ES-I3 (cell line): ENCODE measurements around the gene KDM6B.
"Not testable (repeated sequence)": the region's sequence is repeated elsewhere in the genome, so short reads cannot be mapped to it uniquely, and the experiment has no call there.

ENCODE experiments used
- H3K36me3 ChIP-seq: 2 replicates; pipeline ENCODE4 v1.6.1; 2013; ENCODE audit warnings: mild to moderate bottlenecking, low read length, control low read depth, moderate library complexity; ENCODE audit not compliant: insufficient read depth
- H3K4me1 ChIP-seq: 2 replicates; pipeline ENCODE4 v1.6.1; 2013; ENCODE audit warnings: mild to moderate bottlenecking, control low read depth, low read length; ENCODE audit not compliant: insufficient read depth
- H3K9ac ChIP-seq: 2 replicates; pipeline ENCODE4 v1.6.1; 2013; ENCODE audit warnings: low read depth, mild to moderate bottlenecking, low read length, moderate library complexity
- H3K9me3 ChIP-seq: 2 replicates; pipeline ENCODE4 v1.6.1; 2013; ENCODE audit warnings: mild to moderate bottlenecking, low read length, moderate library complexity; ENCODE audit not compliant: control insufficient read depth, insufficient read depth

Gene KDM6B

GRCh38 chr17:7833795-7834541 lies at the start of gene KDM6B:
TSS of gene KDM6B (plus strand) at chr17:7834217. CDS start at chr17:7845555, 11,338 bp downstream.
- peaks cover 9% of the 10 kb centered on the region for H3K4me1 ChIP-seq
- no peaks in the 10 kb centered on the region for H3K9me3 ChIP-seq
- H3K9ac ChIP-seq = peak within 1 kb of the TSS; percentile 76; the same call in 1 of the 2 replicates
- no peaks in the 10 kb centered on the region for H3K36me3 ChIP-seq

DNA sequence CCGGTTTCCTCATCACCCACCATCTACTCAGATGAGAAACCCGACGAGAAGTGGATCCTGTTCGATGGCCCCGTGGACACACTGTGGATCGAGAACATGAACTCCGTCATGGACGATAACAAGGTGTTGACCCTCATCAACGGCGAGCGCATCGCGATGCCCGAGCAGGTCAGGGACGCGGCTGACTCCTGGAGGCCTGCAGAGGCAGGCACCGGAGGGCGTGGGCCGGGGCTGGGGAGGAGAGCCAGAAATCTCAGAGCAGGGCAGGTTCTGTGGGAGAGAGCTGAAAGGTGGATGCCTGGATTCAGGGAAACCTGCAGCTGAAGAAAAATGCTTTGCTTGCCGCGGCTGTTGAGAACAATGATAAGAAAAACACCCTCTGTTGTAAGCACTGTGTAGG lies 47.2 kb upstream of the KDM6B start:
- no peaks in the 10 kb centered on the region for H3K9me3 ChIP-seq
- H3K4me1 ChIP-seq = no peaks in the 10 kb centered on the region
- H3K9ac ChIP-seq = no peak overlapping the region
- no peaks in the 10 kb centered on the region for H3K36me3 ChIP-seq

DNA sequence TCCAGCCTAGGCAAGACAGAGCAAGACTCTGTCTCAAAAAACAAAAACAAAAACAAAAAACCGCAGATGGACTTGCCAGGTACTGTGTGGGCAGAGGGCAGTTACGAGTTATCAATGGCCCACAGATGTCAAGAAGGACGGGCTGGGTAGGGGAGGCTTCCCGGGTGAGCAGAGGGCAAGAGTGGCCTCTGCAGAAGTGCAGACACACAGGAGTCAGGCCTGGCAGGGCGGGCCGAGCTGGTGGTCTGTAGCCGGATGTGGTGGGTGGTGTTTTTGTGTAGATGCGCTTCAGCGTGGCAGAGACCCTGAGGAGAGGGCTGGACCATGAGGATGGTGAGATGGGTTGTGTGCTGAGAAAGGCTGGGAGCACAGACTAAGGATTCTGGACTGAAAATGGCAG lies 44.9 kb upstream of the KDM6B start:
- Histone ChIP-seq H3K9me3 (no peaks in the 10 kb centered on the region), H3K4me1 (no peaks in the 10 kb centered on the region), H3K9ac (no peak overlapping the region), H3K36me3 (no peaks in the 10 kb centered on the region)

DNA sequence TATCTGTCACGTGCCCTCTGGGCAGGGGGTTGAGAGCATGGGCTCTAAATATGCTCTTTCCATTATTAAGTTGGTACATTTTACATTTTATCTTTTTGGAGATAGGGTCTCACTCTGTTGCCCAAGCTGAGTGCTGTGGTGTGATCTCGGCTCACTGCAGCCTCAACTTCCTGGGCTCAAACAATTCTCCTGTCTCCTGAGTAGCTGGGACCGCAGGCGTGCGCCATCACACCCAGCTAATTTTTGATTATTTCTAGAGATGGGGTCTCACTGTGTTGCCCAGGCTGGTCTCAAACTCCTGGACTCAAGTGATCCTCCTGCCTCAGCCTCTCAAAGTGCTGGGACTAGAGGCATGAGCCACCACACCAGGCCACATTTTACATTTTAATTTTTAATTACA lies 43.9 kb upstream of the KDM6B start:
- Histone ChIP-seq H3K36me3 (no peaks in the 10 kb centered on the region), H3K9me3 (no peaks in the 10 kb centered on the region), H3K4me1 (no peaks in the 10 kb centered on the region), H3K9ac (no peak overlapping the region)

DNA sequence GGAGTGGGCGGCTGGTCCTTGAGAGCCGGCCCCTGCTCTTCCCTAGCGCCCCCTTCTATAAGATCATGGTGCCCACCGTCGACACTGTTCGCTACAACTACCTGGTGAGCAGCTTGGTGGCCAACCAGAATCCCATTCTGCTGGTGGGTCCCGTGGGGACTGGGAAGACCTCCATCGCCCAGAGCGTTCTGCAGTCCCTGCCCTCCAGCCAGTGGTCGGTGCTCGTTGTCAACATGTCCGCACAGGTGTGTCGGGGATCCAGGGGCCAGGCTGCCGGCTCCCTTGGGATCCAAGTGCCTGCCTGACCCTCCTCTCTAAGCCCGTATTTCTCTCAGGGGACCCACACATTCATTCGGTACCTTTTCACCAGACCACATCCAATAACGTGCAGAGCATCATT lies 41.4 kb upstream of the KDM6B start:
- no peaks in the 10 kb centered on the region for H3K9me3 ChIP-seq
- H3K4me1 ChIP-seq = no peaks in the 10 kb centered on the region
- H3K9ac ChIP-seq = no peak overlapping the region
- H3K36me3 ChIP-seq = no peaks in the 10 kb centered on the region

- H3K36me3 ChIP-seq = no peaks in the 10 kb centered on the region
- no peaks in the 10 kb centered on the region for H3K9me3 ChIP-seq
- H3K4me1 ChIP-seq = no peaks in the 10 kb centered on the region
- no peak overlapping the region for H3K9ac ChIP-seq
Measured at GRCh38 chr17:7794075-7794663, 39.8 kb upstream of the KDM6B start.

GRCh38 chr17:7797976-7798375 lies 36.0 kb upstream of the KDM6B start:
- Histone ChIP-seq H3K4me1 (no peaks in the 10 kb centered on the region), H3K9ac (no peak overlapping the region), H3K9me3 (no peaks in the 10 kb centered on the region), H3K36me3 (no peaks in the 10 kb centered on the region)

- no peaks in the 10 kb centered on the region; the same call in 1 of the 2 replicates for H3K4me1 ChIP-seq
- H3K36me3 ChIP-seq = no peaks in the 10 kb centered on the region
- no peaks in the 10 kb centered on the region for H3K9me3 ChIP-seq
- no peak overlapping the region for H3K9ac ChIP-seq
Measured at GRCh38 chr17:7798839-7799238, 35.2 kb upstream of the KDM6B start.

GRCh38 chr17:7803981-7804380 lies 30.0 kb upstream of the KDM6B start:
- H3K9me3 ChIP-seq = no peaks in the 10 kb centered on the region
- H3K9ac ChIP-seq = no peak overlapping the region; the same call in 1 of the 2 replicates
- no peaks in the 10 kb centered on the region; the same call in 1 of the 2 replicates for H3K4me1 ChIP-seq
- H3K36me3 ChIP-seq = no peaks in the 10 kb centered on the region

GRCh38 chr17:7806587-7806986 lies 27.4 kb upstream of the KDM6B start:
- Histone ChIP-seq H3K36me3 (no peaks in the 10 kb centered on the region), H3K9ac (no peak overlapping the region), H3K4me1 (no peaks in the 10 kb centered on the region; the same call in 1 of the 2 replicates), H3K9me3 (no peaks in the 10 kb centered on the region)

DNA sequence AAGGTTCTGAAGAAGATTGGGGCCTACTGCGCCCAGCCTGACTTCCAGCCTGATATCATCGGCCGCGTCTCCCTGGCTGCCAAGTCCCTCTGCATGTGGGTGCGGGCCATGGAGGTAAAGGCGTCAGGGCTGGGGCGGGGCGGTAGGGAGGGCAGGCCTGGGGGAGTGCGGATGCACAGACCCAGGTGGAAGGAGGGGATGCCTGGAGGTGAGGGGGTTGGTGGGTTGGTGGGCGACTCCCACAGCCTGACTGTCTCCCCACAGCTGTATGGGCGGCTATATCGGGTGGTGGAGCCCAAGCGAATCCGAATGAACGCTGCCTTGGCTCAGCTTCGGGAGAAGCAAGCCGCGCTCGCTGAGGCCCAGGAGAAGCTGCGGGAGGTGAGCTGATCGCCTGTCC lies 26.8 kb upstream of the KDM6B start:
- Histone ChIP-seq H3K9me3 (no peaks in the 10 kb centered on the region), H3K4me1 (no peaks in the 10 kb centered on the region; the same call in 1 of the 2 replicates), H3K9ac (no peak overlapping the region)

DNA sequence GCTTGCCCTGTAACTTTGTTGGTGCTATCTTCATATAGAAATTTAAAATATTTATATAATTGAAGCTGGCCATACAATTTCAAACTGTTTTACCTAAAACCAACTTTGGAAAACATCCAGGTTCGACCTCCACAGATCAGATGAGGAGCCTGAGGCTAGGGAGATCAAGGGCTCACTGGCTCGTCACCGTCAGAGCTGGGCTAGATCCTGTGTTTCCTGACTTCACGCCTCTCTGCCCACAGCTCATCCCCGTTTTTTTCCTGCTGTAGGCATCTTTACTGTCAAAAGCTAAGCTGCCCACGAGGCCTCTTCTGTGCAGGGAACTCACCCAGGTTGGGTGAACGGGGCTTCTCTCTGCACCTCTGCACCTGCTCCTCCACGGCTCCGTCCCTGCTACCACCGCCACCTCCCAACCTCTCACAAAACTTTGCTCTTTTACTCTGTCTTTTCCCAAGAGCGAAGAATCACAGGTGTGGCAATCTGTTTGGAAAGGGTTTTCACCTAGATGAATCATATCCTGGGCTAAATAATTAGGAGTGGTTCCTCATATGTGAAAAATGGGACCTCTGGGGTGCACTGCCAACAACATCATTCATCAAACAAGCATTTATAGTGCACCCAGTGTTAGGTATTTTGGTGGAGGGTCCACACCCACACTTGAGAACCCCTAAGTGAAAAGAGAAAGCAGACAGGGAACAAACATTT lies 24.8 kb upstream of the KDM6B start:
- Histone ChIP-seq H3K9me3 (no peaks in the 10 kb centered on the region), H3K9ac (no peak overlapping the region), H3K36me3 (no peaks in the 10 kb centered on the region), H3K4me1 (no peaks in the 10 kb centered on the region)

More for the DNA sequence above, 26.8 kb upstream of the KDM6B start:
- no peaks in the 10 kb centered on the region for H3K36me3 ChIP-seq

DNA sequence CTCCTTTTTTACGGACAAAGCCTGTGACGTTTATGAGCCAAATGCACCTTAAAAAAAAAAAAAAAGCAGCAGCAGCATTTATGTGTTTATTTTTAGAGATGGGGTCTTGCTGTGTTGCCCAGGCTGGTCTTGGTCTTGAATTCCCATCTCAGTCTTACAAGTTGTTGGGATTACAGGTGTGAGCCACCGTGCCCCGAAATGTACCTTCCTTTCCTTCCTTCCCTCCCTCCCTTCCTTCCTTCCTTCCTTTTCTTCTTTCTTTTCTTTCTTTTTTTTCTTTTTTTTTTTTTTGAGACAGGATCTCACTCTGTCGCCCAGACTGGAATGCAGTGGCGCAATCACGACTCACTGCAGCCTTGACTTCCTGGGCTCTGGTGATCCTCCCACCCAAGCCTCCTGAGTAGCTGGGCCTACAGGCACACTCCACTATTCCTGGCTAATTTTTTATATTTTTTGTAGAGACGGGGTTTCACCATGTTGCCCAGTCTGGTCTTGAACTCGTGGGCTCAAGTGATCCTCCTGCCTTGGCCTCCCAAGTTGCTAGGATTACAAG lies 24.1 kb upstream of the KDM6B start:
- H3K4me1 ChIP-seq, H3K9me3 ChIP-seq, H3K36me3 ChIP-seq, H3K9ac ChIP-seq: not testable (repeated sequence)

DNA sequence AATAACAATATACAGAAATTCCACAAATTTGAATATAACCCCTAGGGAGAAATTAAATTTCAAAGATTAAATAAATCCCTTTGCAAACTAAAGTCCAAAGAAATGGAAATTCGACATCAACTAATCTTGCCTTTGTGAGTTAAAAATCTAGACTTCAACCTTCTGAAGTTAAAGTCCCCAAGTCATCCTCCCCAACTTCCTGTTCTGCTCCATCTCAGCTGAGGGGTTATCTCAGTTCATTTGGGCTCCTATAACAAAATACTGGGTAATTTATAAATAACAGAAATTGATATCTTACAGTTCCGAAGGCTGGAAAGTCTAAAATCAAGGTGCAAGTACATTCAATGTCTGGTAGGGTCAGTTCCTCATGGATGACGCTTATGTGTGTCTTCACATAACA lies 22.8 kb upstream of the KDM6B start:
- Histone ChIP-seq H3K4me1 (no peaks in the 10 kb centered on the region), H3K36me3 (no peaks in the 10 kb centered on the region), H3K9me3 (no peaks in the 10 kb centered on the region; the same call in 1 of the 2 replicates), H3K9ac (no peak overlapping the region)
